Endothelial cell of umbilical vein (primary cell): ENCODE measurements around the gene IQGAP2. TPM values are rescaled to one million over a fixed set of nuclear protein-coding genes. Genes with fewer than 3 reads are reported as not detected.

Experiments
- BruUV-seq: library from RNA; stranded (reverse); fragments of 400-500 nt; replicated peaks from 2 replicates; lab custom pipeline; 2021; lab: Mats Ljungman, UMichigan
- CTCF ChIA-PET: fragments of 300-600, 350-600 bp; sonication (Branson Sonifier 250); formaldehyde crosslinking; loops from one replicate; lab custom pipeline; 2021; ENCODE audit warnings: antibody characterized with exemption, inconsistent platforms; lab: Charles Lee
- POLR2A ChIA-PET: fragments of 300-600, 350-600 bp; sonication (Branson Sonifier 250); formaldehyde crosslinking; loops from one replicate; lab custom pipeline; 2021; ENCODE audit warnings: antibody characterized with exemption, inconsistent platforms; lab: Charles Lee
- DNase-seq: peaks from one replicate; pipeline ENCODE4 v3.0.0-alpha.2; 2011; ENCODE audit warnings: low read depth, low spot score
- FAIRE-seq: peaks from 2 replicates; lab custom pipeline; 2011; peaks lifted over from hg19 to GRCh38; lab: Jason Lieb, UNC
- H2AFZ ChIP-seq: 2 replicates; pipeline ENCODE4 v1.6.0; 2012; ENCODE audit warnings: low read depth, low read length, control low read depth, inconsistent platforms
- H3K27ac ChIP-seq: 2 replicates; pipeline ENCODE4 v1.5.1; 2011; ENCODE audit warnings: low read depth, mild to moderate bottlenecking, control low read depth, low read length, moderate library complexity; ENCODE audit not compliant: insufficient read depth
- H3K27me3 ChIP-seq, 2 experiments: 2 replicates each; pipeline versions ENCODE4 v1.6.0 to v1.6.1; 2011; ENCODE audit warnings: low read length in 2 of 2, mixed read lengths in 1 of 2; ENCODE audit not compliant: control insufficient read depth in 2 of 2, insufficient read depth in 2 of 2
- H3K36me3 ChIP-seq, 2 experiments: 2 replicates in 1 of 2; 3 replicates in 1 of 2; pipeline ENCODE4 v1.5.1; 2011; ENCODE audit warnings: low read length in 2 of 2, mild to moderate bottlenecking in 1 of 2, moderate library complexity in 1 of 2; ENCODE audit not compliant: control insufficient read depth in 2 of 2, insufficient read depth in 2 of 2; ENCODE audit errors: extremely low read depth in 1 of 2
- H3K4me1 ChIP-seq: 3 replicates; pipeline ENCODE4 v1.5.1; 2011; ENCODE audit warnings: mild to moderate bottlenecking, low read length; ENCODE audit not compliant: control insufficient read depth, insufficient read depth; ENCODE audit errors: extremely low read depth
- H3K4me2 ChIP-seq: 2 replicates; pipeline ENCODE4 v1.6.1; 2011; ENCODE audit warnings: low read length, control low read depth, mixed read lengths; ENCODE audit not compliant: insufficient read depth
- H3K4me3 ChIP-seq, 3 experiments: fragments of 200-600 bp in 1 of 3; sonication (generic), shearing (Covaris generic) in 1 of 3; replicated peaks in 1 of 3; 2 replicates each; pipeline ENCODE4 v1.5.1; 2011 to 2016; ENCODE audit warnings: control low read depth in 3 of 3, low read length in 3 of 3, mild to moderate bottlenecking in 2 of 3, inconsistent platforms in 1 of 3, low read depth in 1 of 3, moderate library complexity in 1 of 3; ENCODE audit not compliant: insufficient read depth in 1 of 3
- H3K79me2 ChIP-seq: 2 replicates; pipeline ENCODE4 v1.6.0; 2012; ENCODE audit warnings: low read length, inconsistent platforms; ENCODE audit not compliant: control insufficient read depth, insufficient read depth
- H3K9ac ChIP-seq: replicated peaks from 2 replicates; pipeline ENCODE3; 2011; ENCODE audit warnings: low read length, control low read depth; ENCODE audit not compliant: insufficient read depth; ENCODE audit errors: extremely low read depth
- H3K9me1 ChIP-seq: replicated peaks from 3 replicates; pipeline ENCODE4 v1.6.0; 2011; ENCODE audit warnings: mild to moderate bottlenecking, low read length; ENCODE audit not compliant: control insufficient read depth, insufficient read depth; ENCODE audit errors: extremely low read depth
- H3K9me3 ChIP-seq: replicated peaks from 2 replicates; pipeline ENCODE4 v1.5.1; 2012; ENCODE audit warnings: low read length, inconsistent platforms; ENCODE audit not compliant: control insufficient read depth, insufficient read depth
- H4K20me1 ChIP-seq: replicated peaks from 2 replicates; pipeline ENCODE3; 2011; ENCODE audit warnings: mild to moderate bottlenecking, low read length; ENCODE audit not compliant: control insufficient read depth, insufficient read depth; ENCODE audit errors: extremely low read depth
- EZH2 ChIP-seq: IDR thresholded peaks from 2 replicates; pipeline ENCODE4 v1.6.1; 2012; ENCODE audit warnings: borderline replicate concordance, low read depth, mild to moderate bottlenecking, moderate library complexity, low read length, inconsistent platforms; ENCODE audit not compliant: severe bottlenecking
- FOS ChIP-seq: IDR thresholded peaks from 2 replicates; pipeline ENCODE4 v1.6.1; 2011; ENCODE audit warnings: mild to moderate bottlenecking, low read length, moderate library complexity, borderline replicate concordance; ENCODE audit not compliant: insufficient read depth
- GATA2 ChIP-seq: IDR thresholded peaks from 2 replicates; pipeline ENCODE4 v1.7.0; 2011; ENCODE audit warnings: low read depth, mild to moderate bottlenecking, moderate library complexity, mixed read lengths, low read length; ENCODE audit not compliant: insufficient read length, insufficient read depth
- JUN ChIP-seq: IDR thresholded peaks from 2 replicates; pipeline ENCODE4 v1.6.1; 2011; ENCODE audit warnings: borderline replicate concordance, low read depth; ENCODE audit not compliant: insufficient read length, insufficient read depth
- MYC ChIP-seq: IDR thresholded peaks from one replicate; pipeline ENCODE4 v1.6.1; 2011; ENCODE audit warnings: mild to moderate bottlenecking, low read depth, low read length
- POLR2A ChIP-seq: IDR thresholded peaks from 2 replicates; pipeline ENCODE4 v1.6.1; 2012; ENCODE audit warnings: low read depth, mild to moderate bottlenecking, control low read depth, low read length
- POLR2AphosphoS5 ChIP-seq: IDR thresholded peaks from 2 replicates; pipeline ENCODE4 v1.6.1; 2012; ENCODE audit warnings: low read depth, mild to moderate bottlenecking, control low read depth, low read length, moderate library complexity; ENCODE audit not compliant: insufficient read depth
- dilution Hi-C: fragments of 300-500 bp; cut with MboI; formaldehyde crosslinking; loops from one replicate; pipeline ENCODE4 v1.15.0; 2019; ENCODE audit warnings: low sequenced_read_pairs; ENCODE audit not compliant: extremely low pct_ligation_motif_present
- intact Hi-C: fragments of 100-400 bp; cut with micrococcal nuclease; formaldehyde crosslinking; loops from one replicate; pipeline ENCODE4 v1.10.0; 2022
- polyA plus RNA-seq, 4 experiments: library from polyadenylated mRNA; depleted of rRNA in 3 of 4; stranded (reverse) in 3 of 4; unstranded in 1 of 4; fragments of >200 nt; gene quantifications; 2 replicates each; pipeline versions ENCODE4 v1.2.1 to v1.2.3, GENCODE V29; 2011 to 2012; ENCODE audit warnings: missing spikeins in 1 of 4
- total RNA-seq: library from RNA; stranded (reverse); gene quantifications from 2 replicates; pipeline ENCODE4 v1.2.3, GENCODE V29; 2021
- TF ChIP-seq, protein P1 (sequence below), 2 donors: IDR thresholded peaks; 1 replicate in 1 of 2; 2 replicates in 1 of 2; pipeline ENCODE4 v1.5.1; 2011; ENCODE audit warnings: low read length in 2 of 2, mild to moderate bottlenecking in 2 of 2, moderate library complexity in 2 of 2, control low read depth in 1 of 2, inconsistent platforms in 1 of 2, low read depth in 1 of 2; ENCODE audit not compliant: insufficient read depth in 1 of 2; ENCODE audit errors: extremely low read depth in 1 of 2
- TF ChIP-seq, protein P2 (sequence below): IDR thresholded peaks from 2 replicates; pipeline ENCODE4 v1.6.1; 2011; ENCODE audit not compliant: insufficient read depth, insufficient read length

IQGAP2 gene
- total and polyA plus RNA-seq, 2 donors (not counting 3 experiments of a cell fraction or from before 2014, with no cell fraction given) = 4.5 to 4.7 TPM

- Histone ChIP-seq H2AFZ (no peak overlapping the region), H3K9ac (no peak overlapping the region), H3K27ac (no peak overlapping the region), H3K4me1 (peaks cover 2% of the 10 kb centered on the region), H3K4me2 (no peak overlapping the region), H3K4me3 (no peak overlapping the region), H3K36me3 (no peaks in the 10 kb centered on the region), H3K79me2 (no peaks in the 10 kb centered on the region), H3K9me1 (no peaks in the 10 kb centered on the region), H3K9me3 (no peaks in the 10 kb centered on the region), H4K20me1 (no peaks in the 10 kb centered on the region), H3K27me3 (peaks cover 20 to 34% of the 10 kb centered on the region in 2 experiments)
- dilution Hi-C loops (no loop called here), intact Hi-C loops (no loop called here)
- CTCF ChIA-PET = no interaction called here
- FAIRE-seq (no peak), DNase-seq (no peak)
- POLR2A ChIA-PET = no interaction called here
- BruUV-seq = no TSS peak
- TF ChIP-seq, protein P1, sequence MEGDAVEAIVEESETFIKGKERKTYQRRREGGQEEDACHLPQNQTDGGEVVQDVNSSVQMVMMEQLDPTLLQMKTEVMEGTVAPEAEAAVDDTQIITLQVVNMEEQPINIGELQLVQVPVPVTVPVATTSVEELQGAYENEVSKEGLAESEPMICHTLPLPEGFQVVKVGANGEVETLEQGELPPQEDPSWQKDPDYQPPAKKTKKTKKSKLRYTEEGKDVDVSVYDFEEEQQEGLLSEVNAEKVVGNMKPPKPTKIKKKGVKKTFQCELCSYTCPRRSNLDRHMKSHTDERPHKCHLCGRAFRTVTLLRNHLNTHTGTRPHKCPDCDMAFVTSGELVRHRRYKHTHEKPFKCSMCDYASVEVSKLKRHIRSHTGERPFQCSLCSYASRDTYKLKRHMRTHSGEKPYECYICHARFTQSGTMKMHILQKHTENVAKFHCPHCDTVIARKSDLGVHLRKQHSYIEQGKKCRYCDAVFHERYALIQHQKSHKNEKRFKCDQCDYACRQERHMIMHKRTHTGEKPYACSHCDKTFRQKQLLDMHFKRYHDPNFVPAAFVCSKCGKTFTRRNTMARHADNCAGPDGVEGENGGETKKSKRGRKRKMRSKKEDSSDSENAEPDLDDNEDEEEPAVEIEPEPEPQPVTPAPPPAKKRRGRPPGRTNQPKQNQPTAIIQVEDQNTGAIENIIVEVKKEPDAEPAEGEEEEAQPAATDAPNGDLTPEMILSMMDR (IDR thresholded peaks at IDR 0.05; ENCODE audit: extremely low read depth in 1 of 2, insufficient read depth in 1 of 2, low read depth in 1 of 2, low read length in 2 of 2) = no peak
- TF ChIP-seq, protein P2, sequence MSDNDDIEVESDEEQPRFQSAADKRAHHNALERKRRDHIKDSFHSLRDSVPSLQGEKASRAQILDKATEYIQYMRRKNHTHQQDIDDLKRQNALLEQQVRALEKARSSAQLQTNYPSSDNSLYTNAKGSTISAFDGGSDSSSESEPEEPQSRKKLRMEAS = no peak
- TF ChIP-seq GATA2 (no peak), EZH2 (no peak), FOS (no peak), POLR2A (no peak), JUN (no peak), MYC (no peak), POLR2AphosphoS5 (no peak)
Observed at GRCh38 chr5:76591366-76591765, 188.3 kb downstream of the IQGAP2 start.
